Measurements from ENCODE around the gene SIPA1L3. TPM values are rescaled to one million over a fixed set of nuclear protein-coding genes. Genes with fewer than 3 reads are reported as not detected.

The SIPA1L3 gene
- polyA plus RNA-seq, 1 of the 3 experiments (the other 2 are of a cell fraction): 11.6 TPM

GRCh38 chr19:38115271-38115802 lies 208.3 kb downstream of the SIPA1L3 start:
- H3K9ac ChIP-seq: no peak overlapping the region
- H3K4me1 ChIP-seq (ENCODE audit: control insufficient read depth in 1 of 2, insufficient read depth in 2 of 2, low read depth in 1 of 2, low read length in 1 of 2): no peaks in the 10 kb centered on the region; a peak in 1 of 4 replicates
- no peak overlapping the region for H2AFZ ChIP-seq (ENCODE audit: low read depth)
- H3K4me3 ChIP-seq (ENCODE audit: low read depth in 2 of 2, low read length in 1 of 2): no peak overlapping the region
- H3K36me3 ChIP-seq (replicated peaks in 1 of 2; ENCODE audit: control insufficient read depth in 1 of 2, insufficient read depth in 2 of 2, low read length in 1 of 2): peaks cover 16 to 49% of the 10 kb centered on the region in 2 experiments
- H3K27ac ChIP-seq (ENCODE audit: low read depth in 2 of 2, low read length in 1 of 2): no peak overlapping the region
- ChIA-PET POLR2A (no interaction called here), CTCF (interaction anchor here (1.1 kb wide), 1 partner anchor 34 kb away, joined by 3 read pairs; no protein-coding TSS in a partner anchor)
- TF ChIP-seq NRF1 (IDR thresholded peaks at IDR 0.05; ENCODE audit: low read depth, low read length) (no peak), RCOR1 (IDR thresholded peaks at IDR 0.05; ENCODE audit: low read length) (no peak)
- TF ChIP-seq, protein P1, sequence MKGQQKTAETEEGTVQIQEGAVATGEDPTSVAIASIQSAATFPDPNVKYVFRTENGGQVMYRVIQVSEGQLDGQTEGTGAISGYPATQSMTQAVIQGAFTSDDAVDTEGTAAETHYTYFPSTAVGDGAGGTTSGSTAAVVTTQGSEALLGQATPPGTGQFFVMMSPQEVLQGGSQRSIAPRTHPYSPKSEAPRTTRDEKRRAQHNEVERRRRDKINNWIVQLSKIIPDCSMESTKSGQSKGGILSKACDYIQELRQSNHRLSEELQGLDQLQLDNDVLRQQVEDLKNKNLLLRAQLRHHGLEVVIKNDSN (IDR thresholded peaks at IDR 0.05; ENCODE audit: borderline replicate concordance, low read depth): no peak
- 88% methylated on average over 1 of the region's 4 CpGs for WGBS (ENCODE audit: low lambda C conversion rate)
- no peak overlapping the region for H3K4me2 ChIP-seq
- H3K9me2 ChIP-seq: no peaks in the 10 kb centered on the region
- H4K20me1 ChIP-seq (ENCODE audit: insufficient read depth): no peaks in the 10 kb centered on the region
- no peaks in the 10 kb centered on the region for H3K9me3 ChIP-seq
- no peaks in the 10 kb centered on the region for H3F3A ChIP-seq (replicated peaks; ENCODE audit: insufficient read depth)
- no peaks in the 10 kb centered on the region for H3K79me2 ChIP-seq (ENCODE audit: insufficient read depth)
- no peak for DNase-seq
- no peaks in the 10 kb centered on the region for H3K27me3 ChIP-seq (ENCODE audit: insufficient read depth)

DNA sequence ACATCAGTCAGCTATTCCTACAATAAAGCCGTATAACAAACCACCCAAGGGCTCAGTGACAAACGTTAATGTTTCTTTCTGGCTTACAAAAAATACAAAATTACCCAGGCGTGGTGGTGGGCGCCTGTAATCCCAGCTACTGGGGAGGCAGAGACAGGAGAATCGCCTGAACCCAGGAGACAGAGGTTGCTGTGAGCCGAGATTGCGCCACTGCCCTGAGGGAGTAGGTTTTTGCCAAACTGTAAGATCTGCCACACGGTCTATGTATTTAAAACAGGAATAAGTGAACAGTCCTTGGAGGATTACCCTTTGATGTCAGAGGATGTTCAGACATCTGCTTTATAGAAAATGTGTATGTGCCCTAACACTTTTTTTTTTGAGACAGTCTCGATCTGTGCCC lies 211.2 kb downstream of the SIPA1L3 start:
- CTCF ChIA-PET: interaction anchor here (1.3 to 1.4 kb wide), 3 partner anchors 24 to 215 kb away, joined by 3 to 5 read pairs (median 4); no protein-coding TSS in a partner anchor
- TF ChIP-seq PBX3 (IDR thresholded peaks at IDR 0.05) (no peak), POLR2AphosphoS5 (IDR thresholded peaks at IDR 0.05; ENCODE audit: low read depth, low read length) (no peak), SMC3 (IDR thresholded peaks at IDR 0.05; ENCODE audit: low read depth, low read length) (no peak), EP300 (IDR thresholded peaks at IDR 0.05; ENCODE audit: borderline replicate concordance in 1 of 2, low read depth in 1 of 2, low read length in 1 of 2) (no peak), GABPA (IDR thresholded peaks at IDR 0.05; ENCODE audit: low read depth) (no peak), RFX5 (IDR thresholded peaks at IDR 0.05; ENCODE audit: low read length) (no peak), JUND (IDR thresholded peaks at IDR 0.05) (no peak), TCF12 (IDR thresholded peaks at IDR 0.05) (no peak), SIN3A (IDR thresholded peaks at IDR 0.05; ENCODE audit: borderline replicate concordance, low read depth, low read length) (no peak), IRF3 (IDR thresholded peaks at IDR 0.05; ENCODE audit: low read depth, low read length) (no peak), GATA2 (CRISPR knock-in tag; IDR thresholded peaks at IDR 0.05) (no peak), ZBTB33 (IDR thresholded peaks at IDR 0.05; ENCODE audit: borderline replicate concordance, low read depth) (no peak), FOXM1 (IDR thresholded peaks at IDR 0.05; ENCODE audit: low read depth) (no peak), RXRA (IDR thresholded peaks at IDR 0.05; ENCODE audit: borderline replicate concordance, low read depth) (no peak), YY1 (IDR thresholded peaks at IDR 0.05; ENCODE audit: low read depth) (no peak), TEAD4 (IDR thresholded peaks at IDR 0.05; ENCODE audit: borderline replicate concordance, insufficient read depth) (no peak), NFIC (IDR thresholded peaks at IDR 0.05; ENCODE audit: borderline replicate concordance) (no peak)
- TF ChIP-seq, protein P2, sequence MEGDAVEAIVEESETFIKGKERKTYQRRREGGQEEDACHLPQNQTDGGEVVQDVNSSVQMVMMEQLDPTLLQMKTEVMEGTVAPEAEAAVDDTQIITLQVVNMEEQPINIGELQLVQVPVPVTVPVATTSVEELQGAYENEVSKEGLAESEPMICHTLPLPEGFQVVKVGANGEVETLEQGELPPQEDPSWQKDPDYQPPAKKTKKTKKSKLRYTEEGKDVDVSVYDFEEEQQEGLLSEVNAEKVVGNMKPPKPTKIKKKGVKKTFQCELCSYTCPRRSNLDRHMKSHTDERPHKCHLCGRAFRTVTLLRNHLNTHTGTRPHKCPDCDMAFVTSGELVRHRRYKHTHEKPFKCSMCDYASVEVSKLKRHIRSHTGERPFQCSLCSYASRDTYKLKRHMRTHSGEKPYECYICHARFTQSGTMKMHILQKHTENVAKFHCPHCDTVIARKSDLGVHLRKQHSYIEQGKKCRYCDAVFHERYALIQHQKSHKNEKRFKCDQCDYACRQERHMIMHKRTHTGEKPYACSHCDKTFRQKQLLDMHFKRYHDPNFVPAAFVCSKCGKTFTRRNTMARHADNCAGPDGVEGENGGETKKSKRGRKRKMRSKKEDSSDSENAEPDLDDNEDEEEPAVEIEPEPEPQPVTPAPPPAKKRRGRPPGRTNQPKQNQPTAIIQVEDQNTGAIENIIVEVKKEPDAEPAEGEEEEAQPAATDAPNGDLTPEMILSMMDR (IDR thresholded peaks at IDR 0.05): no peak
- TF ChIP-seq, protein P1 (IDR thresholded peaks at IDR 0.05; ENCODE audit: borderline replicate concordance, low read depth): no peak

More for the DNA sequence above, 211.2 kb downstream of the SIPA1L3 start:
- Histone ChIP-seq H3K4me2 (no peak overlapping the region), H3K27ac (ENCODE audit: low read depth in 2 of 2, low read length in 1 of 2) (no peak overlapping the region), H3K4me1 (ENCODE audit: control insufficient read depth in 1 of 2, insufficient read depth in 2 of 2, low read depth in 1 of 2, low read length in 1 of 2) (no peaks in the 10 kb centered on the region; a peak in 1 of 4 replicates), H3F3A (replicated peaks; ENCODE audit: insufficient read depth) (no peaks in the 10 kb centered on the region), H3K36me3 (replicated peaks in 1 of 2; ENCODE audit: control insufficient read depth in 1 of 2, insufficient read depth in 2 of 2, low read length in 1 of 2) (peaks cover 9 to 42% of the 10 kb centered on the region in 2 experiments), H3K27me3 (ENCODE audit: insufficient read depth) (no peaks in the 10 kb centered on the region), H3K9ac (no peak overlapping the region), H3K79me2 (ENCODE audit: insufficient read depth) (no peaks in the 10 kb centered on the region), H2AFZ (ENCODE audit: low read depth) (no peak overlapping the region), H3K9me2 (no peaks in the 10 kb centered on the region), H4K20me1 (ENCODE audit: insufficient read depth) (no peaks in the 10 kb centered on the region), H3K9me3 (no peaks in the 10 kb centered on the region), H3K4me3 (ENCODE audit: low read depth in 2 of 2, low read length in 1 of 2) (no peak overlapping the region)
- 90% methylated on average over 9 of the region's 9 CpGs for WGBS (ENCODE audit: low lambda C conversion rate)
- POLR2A ChIA-PET: no interaction called here
- DNase-seq: no peak

Measured in SK-N-SH (cell line).